ENCODE measurements around the gene ARGFX.

The ARGFX gene

GRCh38 chr3:121531269-121531668 lies 36.5 kb upstream of the ARGFX start:
- TF ChIP-seq REST (IDR thresholded peaks at IDR 0.05; ENCODE audit: insufficient read depth in 1 of 2, low read depth in 2 of 2, low read length in 2 of 2), result no peak
- TF ChIP-seq TAF1 (IDR thresholded peaks at IDR 0.05; ENCODE audit: borderline replicate concordance, insufficient read depth, low read length), result no peak
- TF ChIP-seq SIN3A (IDR thresholded peaks at IDR 0.05; ENCODE audit: borderline replicate concordance, insufficient read depth, low read length), result no peak
- TF ChIP-seq POLR2AphosphoS5 (IDR thresholded peaks at IDR 0.05; ENCODE audit: low read depth, low read length), result no peak
- no peak for TF ChIP-seq FOXP2 (optimal IDR thresholded peaks at IDR 0.05; ENCODE audit: borderline replicate concordance, extremely low read depth, extremely low read length, insufficient read depth)

- TF ChIP-seq TAF1 (IDR thresholded peaks at IDR 0.05; ENCODE audit: borderline replicate concordance, insufficient read depth, low read length) (no peak), REST (IDR thresholded peaks at IDR 0.05; ENCODE audit: insufficient read depth in 1 of 2, low read depth in 2 of 2, low read length in 2 of 2) (no peak)
These were observed 24.8 kb upstream of the ARGFX start for GRCh38 chr3:121542924-121543323.

GRCh38 chr3:121545049-121545573 lies 22.6 kb upstream of the ARGFX start:
- no peak for TF ChIP-seq TAF1 (IDR thresholded peaks at IDR 0.05; ENCODE audit: borderline replicate concordance, insufficient read depth, low read length)
- TF ChIP-seq FOXP2 (optimal IDR thresholded peaks at IDR 0.05; ENCODE audit: borderline replicate concordance, extremely low read depth, extremely low read length, insufficient read depth), result no peak
- no peak for TF ChIP-seq POLR2AphosphoS5 (IDR thresholded peaks at IDR 0.05; ENCODE audit: low read depth, low read length)
- no peak for TF ChIP-seq REST (IDR thresholded peaks at IDR 0.05; ENCODE audit: insufficient read depth in 1 of 2, low read depth in 2 of 2, low read length in 2 of 2)
- TF ChIP-seq SIN3A (IDR thresholded peaks at IDR 0.05; ENCODE audit: borderline replicate concordance, insufficient read depth, low read length), result no peak

GRCh38 chr3:121545574-121546455 lies 21.9 kb upstream of the ARGFX start, which contains the start of gene POLQ:
Gene POLQ, minus strand, starts transcription at chr3:121545988. Its CDS starts 111 bp downstream, at chr3:121545877.
- TF ChIP-seq SIN3A (IDR thresholded peaks at IDR 0.05; ENCODE audit: borderline replicate concordance, insufficient read depth, low read length), result peak; percentile 90; the same call in 1 of the 2 replicates
- TF ChIP-seq REST (IDR thresholded peaks at IDR 0.05; ENCODE audit: insufficient read depth in 1 of 2, low read depth in 2 of 2, low read length in 2 of 2), result no peak
- TF ChIP-seq POLR2AphosphoS5 (IDR thresholded peaks at IDR 0.05; ENCODE audit: low read depth, low read length), result peak; percentile 76
- TF ChIP-seq TAF1 (IDR thresholded peaks at IDR 0.05; ENCODE audit: borderline replicate concordance, insufficient read depth, low read length), result peak; percentile 84
- TF ChIP-seq FOXP2 (optimal IDR thresholded peaks at IDR 0.05; ENCODE audit: borderline replicate concordance, extremely low read depth, extremely low read length, insufficient read depth), result no peak

Measured in PFSK-1 (cell line).